OCI-LY1 (cell line): ENCODE measurements around the gene SENP2.

Experiments used
- H2AFZ ChIP-seq: fragments of 200-600 bp; sonication (generic), shearing (Covaris generic); 2 replicates; pipeline ENCODE4 v1.6.0; 2014; ENCODE audit warnings: antibody characterized with exemption, mild to moderate bottlenecking, low read length
- H3F3A ChIP-seq: fragments of 200-600 bp; sonication (generic), shearing (Covaris generic); 2 replicates; pipeline ENCODE4 v1.6.0; 2014; ENCODE audit warnings: mild to moderate bottlenecking, antibody characterized with exemption, low read length, moderate library complexity; ENCODE audit not compliant: insufficient read depth
- H3K27ac ChIP-seq: fragments of 200-600 bp; sonication (generic); 2 replicates; pipeline ENCODE4 v1.5.1; 2014; ENCODE audit warnings: low read length, mixed run types, mild to moderate bottlenecking, low read depth; ENCODE audit not compliant: poor library complexity, severe bottlenecking
- H3K27me3 ChIP-seq: fragments of 200-600 bp; sonication (generic); 2 replicates; pipeline ENCODE4 v1.6.0; 2014; ENCODE audit warnings: antibody characterized with exemption, mild to moderate bottlenecking, low read length, moderate library complexity; ENCODE audit not compliant: insufficient read depth
- H3K36me3 ChIP-seq: fragments of 200-600 bp; sonication (generic); 2 replicates; pipeline ENCODE4 v1.6.1; 2014; ENCODE audit warnings: mild to moderate bottlenecking, antibody characterized with exemption, low read length, moderate library complexity, mixed read lengths; ENCODE audit not compliant: insufficient read depth
- H3K4me1 ChIP-seq: fragments of 200-600 bp; sonication (generic); 2 replicates; pipeline ENCODE4 v1.5.1; 2014; ENCODE audit warnings: mild to moderate bottlenecking, low read length, moderate library complexity; ENCODE audit not compliant: insufficient read depth, severe bottlenecking
- H3K4me2 ChIP-seq: fragments of 200-600 bp; sonication (generic), shearing (Covaris generic); 2 replicates; pipeline ENCODE4 v1.6.1; 2014; ENCODE audit warnings: low read length
- H3K4me3 ChIP-seq: fragments of 200-600 bp; sonication (generic); 2 replicates; pipeline ENCODE4 v1.5.1; 2014; ENCODE audit warnings: low read length, low read depth, mild to moderate bottlenecking, mixed read lengths; ENCODE audit not compliant: poor library complexity, severe bottlenecking
- H3K79me2 ChIP-seq: fragments of 200-600 bp; shearing (Covaris generic); 2 replicates; pipeline ENCODE4 v1.6.1; 2016; ENCODE audit warnings: mixed run types, low read length, mixed read lengths; ENCODE audit not compliant: insufficient read depth
- H3K9ac ChIP-seq: fragments of 200-600 bp; sonication (generic), shearing (Covaris generic); 2 replicates; pipeline ENCODE4 v1.6.1; 2014; ENCODE audit warnings: mild to moderate bottlenecking, low read length, mixed read lengths
- H3K9me2 ChIP-seq: fragments of 200-600 bp; sonication (generic), shearing (Covaris generic); 2 replicates; pipeline ENCODE4 v1.6.1; 2014; ENCODE audit warnings: low read depth, mild to moderate bottlenecking, low read length, mixed read lengths
- H3K9me3 ChIP-seq: fragments of 200-600 bp; shearing (Covaris generic); 2 replicates; pipeline ENCODE4 v1.6.1; 2014; ENCODE audit warnings: low read length, mixed read lengths
- H4K20me1 ChIP-seq: fragments of 200-600 bp; sonication (generic), shearing (Covaris generic); 2 replicates; pipeline ENCODE4 v1.6.0; 2016; ENCODE audit warnings: mild to moderate bottlenecking, low read length; ENCODE audit not compliant: insufficient read depth
- EZH2 ChIP-seq: fragments of 200-600 bp; sonication (generic), shearing (Covaris generic); IDR thresholded peaks from 2 replicates; pipeline ENCODE4 v1.8.0; 2017; ENCODE audit warnings: borderline replicate concordance, mixed run types, mild to moderate bottlenecking, antibody characterized with exemption, low read length, moderate library complexity, mixed read lengths
- TF ChIP-seq, protein P1 (sequence below): fragments of 200-600 bp; sonication (generic), shearing (Covaris generic); IDR thresholded peaks from 2 replicates; pipeline ENCODE4 v1.5.1; 2017; ENCODE audit warnings: mild to moderate bottlenecking, antibody characterized with exemption, low read length, moderate library complexity, mixed read lengths

The SENP2 gene

DNA sequence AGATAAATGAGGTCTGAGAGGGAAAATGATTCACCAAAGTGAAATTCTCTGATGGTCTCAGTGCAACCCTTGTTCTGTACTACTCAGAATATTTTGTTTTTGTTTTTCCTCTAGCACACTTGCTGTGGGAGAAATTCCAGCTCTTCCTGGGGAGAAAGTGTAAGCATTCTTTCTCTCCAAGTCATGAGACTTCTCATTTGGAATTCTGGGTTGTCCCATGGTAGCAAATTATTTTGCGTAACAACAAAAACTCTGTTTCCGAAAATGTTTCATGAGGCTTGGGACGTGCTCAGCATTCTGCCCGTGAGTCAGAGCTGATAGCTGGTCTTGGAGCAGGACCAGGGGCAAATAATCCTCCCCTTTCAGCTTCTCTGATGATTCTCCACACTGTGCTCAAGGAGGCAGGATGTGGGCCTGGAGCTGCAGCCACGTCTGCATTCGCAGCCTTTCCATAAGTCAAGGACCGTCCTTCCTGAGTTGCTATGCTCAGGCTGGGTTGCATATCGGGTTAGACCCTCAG, 70.3 kb downstream of the SENP2 start:
- no peaks in the 10 kb centered on the region for H3K79me2 ChIP-seq
- no peak overlapping the region for H2AFZ ChIP-seq
- no peaks in the 10 kb centered on the region for H3K9me3 ChIP-seq
- no peaks in the 10 kb centered on the region for H4K20me1 ChIP-seq
- no peak overlapping the region for H3K9ac ChIP-seq
- H3K27ac ChIP-seq, result no peak overlapping the region
- no peaks in the 10 kb centered on the region for H3K4me1 ChIP-seq
- no peaks in the 10 kb centered on the region for H3K27me3 ChIP-seq
- H3K9me2 ChIP-seq, result no peaks in the 10 kb centered on the region
- H3K4me3 ChIP-seq, result no peak overlapping the region
- no peak overlapping the region for H3K4me2 ChIP-seq
- H3F3A ChIP-seq, result no peaks in the 10 kb centered on the region
- TF ChIP-seq, protein P1, sequence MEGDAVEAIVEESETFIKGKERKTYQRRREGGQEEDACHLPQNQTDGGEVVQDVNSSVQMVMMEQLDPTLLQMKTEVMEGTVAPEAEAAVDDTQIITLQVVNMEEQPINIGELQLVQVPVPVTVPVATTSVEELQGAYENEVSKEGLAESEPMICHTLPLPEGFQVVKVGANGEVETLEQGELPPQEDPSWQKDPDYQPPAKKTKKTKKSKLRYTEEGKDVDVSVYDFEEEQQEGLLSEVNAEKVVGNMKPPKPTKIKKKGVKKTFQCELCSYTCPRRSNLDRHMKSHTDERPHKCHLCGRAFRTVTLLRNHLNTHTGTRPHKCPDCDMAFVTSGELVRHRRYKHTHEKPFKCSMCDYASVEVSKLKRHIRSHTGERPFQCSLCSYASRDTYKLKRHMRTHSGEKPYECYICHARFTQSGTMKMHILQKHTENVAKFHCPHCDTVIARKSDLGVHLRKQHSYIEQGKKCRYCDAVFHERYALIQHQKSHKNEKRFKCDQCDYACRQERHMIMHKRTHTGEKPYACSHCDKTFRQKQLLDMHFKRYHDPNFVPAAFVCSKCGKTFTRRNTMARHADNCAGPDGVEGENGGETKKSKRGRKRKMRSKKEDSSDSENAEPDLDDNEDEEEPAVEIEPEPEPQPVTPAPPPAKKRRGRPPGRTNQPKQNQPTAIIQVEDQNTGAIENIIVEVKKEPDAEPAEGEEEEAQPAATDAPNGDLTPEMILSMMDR, result no peak
- no peak for TF ChIP-seq EZH2
- H3K36me3 ChIP-seq, result no peaks in the 10 kb centered on the region

DNA sequence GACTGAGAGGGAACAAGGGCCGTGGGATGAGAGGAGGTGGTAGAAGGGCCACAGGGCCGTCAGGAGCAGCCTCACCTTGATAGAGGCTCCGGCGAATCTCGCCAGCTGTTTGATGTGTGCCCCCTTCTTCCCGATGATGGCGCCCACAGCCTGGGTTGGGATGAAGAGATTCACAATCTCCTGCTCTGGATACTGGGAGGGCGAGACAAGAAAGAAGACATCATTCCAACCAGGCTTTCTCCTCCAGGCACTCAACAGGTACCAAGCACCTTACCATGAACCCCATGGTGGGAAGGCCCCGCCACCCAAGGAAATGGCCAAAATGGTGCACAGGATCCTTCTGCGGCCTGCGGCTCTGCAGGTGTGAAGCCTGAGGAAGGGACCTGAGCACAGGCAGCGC, 71.1 kb downstream of the SENP2 start:
- Histone ChIP-seq H3K36me3 (no peaks in the 10 kb centered on the region), H3K4me2 (no peak overlapping the region)
- TF ChIP-seq, protein P1, result no peak
- TF ChIP-seq EZH2, result no peak

DNA sequence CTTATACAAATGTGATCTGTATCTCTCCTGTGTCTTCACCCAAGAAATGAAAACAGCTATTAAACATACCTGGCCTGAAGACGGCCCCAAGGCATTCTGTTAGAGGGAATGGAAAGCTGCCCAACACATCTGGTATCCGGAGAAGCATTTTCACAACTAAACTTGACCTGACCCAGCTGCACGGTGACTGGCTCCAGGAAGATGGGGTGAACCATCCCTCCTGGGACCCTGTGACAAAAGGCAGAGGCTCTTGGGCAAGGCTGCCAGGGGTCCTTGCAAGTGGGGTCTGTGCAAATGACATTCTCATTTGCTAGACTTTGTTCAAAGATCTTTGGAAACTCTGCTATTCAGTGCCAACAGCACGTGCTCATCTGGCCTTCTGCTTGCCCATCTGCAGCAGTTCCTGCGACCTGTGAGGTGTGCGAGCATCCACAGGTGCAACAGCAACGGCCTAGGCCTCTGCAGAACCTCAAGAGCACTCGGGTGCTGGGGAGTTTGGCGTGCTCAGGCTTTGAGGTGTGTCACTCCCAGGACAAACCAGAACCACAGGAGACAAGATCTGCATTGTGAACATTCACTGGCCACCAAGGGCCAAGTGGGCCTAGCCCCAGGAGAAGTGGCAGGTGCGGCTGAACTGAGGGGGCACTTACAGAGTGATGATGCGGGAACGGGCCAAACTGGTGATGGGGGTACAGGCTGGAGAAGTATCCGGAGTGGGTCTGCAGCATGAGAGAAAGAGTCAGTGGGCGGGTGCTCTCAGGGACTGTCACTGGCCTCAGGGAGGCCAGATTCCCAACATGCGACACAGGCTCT, 71.8 kb downstream of the SENP2 start:
- Histone ChIP-seq H2AFZ (no peak overlapping the region), H4K20me1 (no peaks in the 10 kb centered on the region), H3K4me2 (no peak overlapping the region), H3K79me2 (no peaks in the 10 kb centered on the region), H3K27me3 (no peaks in the 10 kb centered on the region), H3K9ac (no peak overlapping the region), H3K9me3 (no peaks in the 10 kb centered on the region), H3K4me1 (no peaks in the 10 kb centered on the region), H3F3A (no peaks in the 10 kb centered on the region), H3K27ac (no peak overlapping the region), H3K36me3 (no peaks in the 10 kb centered on the region), H3K4me3 (no peak overlapping the region), H3K9me2 (no peaks in the 10 kb centered on the region)
- TF ChIP-seq, protein P1, result no peak
- no peak for TF ChIP-seq EZH2

More for the DNA sequence above, 71.1 kb downstream of the SENP2 start:
- H3K9me2 ChIP-seq, result no peaks in the 10 kb centered on the region
- H3K27me3 ChIP-seq, result no peaks in the 10 kb centered on the region
- H3K4me1 ChIP-seq, result no peaks in the 10 kb centered on the region
- no peak overlapping the region for H3K4me3 ChIP-seq
- no peak overlapping the region for H2AFZ ChIP-seq
- H3K79me2 ChIP-seq, result no peaks in the 10 kb centered on the region
- no peak overlapping the region for H3K27ac ChIP-seq
- H3K9ac ChIP-seq, result no peak overlapping the region
- H4K20me1 ChIP-seq, result no peaks in the 10 kb centered on the region
- H3K9me3 ChIP-seq, result no peaks in the 10 kb centered on the region
- no peaks in the 10 kb centered on the region for H3F3A ChIP-seq
